HEK293T (cell line): ENCODE results near the gene CDC42SE2.

ENCODE experiments used
- BHLHE40 ChIP-seq: fragments of 450-650 bp; IDR thresholded peaks from 2 replicates; pipeline ENCODE4 v1.6.1; 2016; ENCODE audit warnings: mild to moderate bottlenecking, moderate library complexity, borderline replicate concordance
- CTBP1 ChIP-seq: fragments of 450-650 bp; IDR thresholded peaks from 2 replicates; pipeline ENCODE4 v1.6.1; 2016; ENCODE audit warnings: borderline replicate concordance
- ELF4 ChIP-seq: fragments of 450-650 bp; IDR thresholded peaks from 2 replicates; pipeline ENCODE4 v1.6.1; 2017; ENCODE audit warnings: antibody characterized with exemption
- FOXA1 ChIP-seq: fragments of 450-650 bp; IDR thresholded peaks from 2 replicates; pipeline ENCODE4 v1.6.1; 2016; ENCODE audit warnings: mild to moderate bottlenecking
- FOXK2 ChIP-seq: fragments of 450-650 bp; IDR thresholded peaks from 2 replicates; pipeline ENCODE4 v1.6.1; 2016; ENCODE audit warnings: mild to moderate bottlenecking
- FOXM1 ChIP-seq: fragments of 450-650 bp; IDR thresholded peaks from 2 replicates; pipeline ENCODE4 v1.6.1; 2017; ENCODE audit warnings: mild to moderate bottlenecking, borderline replicate concordance
- SP1 ChIP-seq: fragments of 450-650 bp; IDR thresholded peaks from 2 replicates; pipeline ENCODE4 v1.6.1; 2017
- SUZ12 ChIP-seq: fragments of 450-650 bp; IDR thresholded peaks from 2 replicates; pipeline ENCODE4 v1.6.1; 2016; ENCODE audit warnings: mild to moderate bottlenecking
- TARDBP ChIP-seq: fragments of 450-650 bp; IDR thresholded peaks from 2 replicates; pipeline ENCODE4 v1.6.1; 2016
- ZNF384 ChIP-seq: fragments of 450-650 bp; IDR thresholded peaks from 2 replicates; pipeline ENCODE4 v1.6.1; 2016

DNA sequence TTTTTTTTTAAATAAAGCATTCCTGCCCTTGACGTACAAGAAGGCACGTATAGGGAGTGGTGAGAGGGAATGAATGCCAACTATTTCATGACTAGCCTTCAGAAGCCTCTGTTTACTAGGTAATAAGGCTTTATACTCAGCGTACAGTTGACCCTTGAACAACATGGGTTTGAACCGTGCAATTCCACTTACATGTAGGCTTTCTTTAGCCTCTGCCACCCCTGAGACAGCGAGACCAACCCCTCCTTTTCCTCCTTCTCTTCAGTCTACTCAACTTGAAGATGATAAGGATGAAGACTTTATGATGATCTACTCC is 22.5 kb downstream of the CDC42SE2 start:
- TF ChIP-seq SUZ12 (no peak), FOXM1 (no peak), ZNF384 (no peak), FOXK2 (no peak), SP1 (no peak), TARDBP (no peak), FOXA1 (no peak), CTBP1 (no peak), ELF4 (no peak), BHLHE40 (no peak)
